Neutrophil (primary cell): ENCODE results near the gene SLC39A11.

Source experiments
- H3K27ac ChIP-seq: fragments of 200-600 bp; sonication (generic); 2 replicates; pipeline ENCODE4 v1.5.1; 2016; ENCODE audit warnings: mild to moderate bottlenecking, moderate library complexity
- H3K27me3 ChIP-seq: fragments of 200-600 bp; sonication (generic); 2 replicates; pipeline ENCODE4 v1.6.0; 2016; ENCODE audit warnings: mild to moderate bottlenecking
- H3K36me3 ChIP-seq: fragments of 200-600 bp; sonication (generic); 2 replicates; pipeline ENCODE4 v1.5.1; 2017
- H3K4me1 ChIP-seq, 2 experiments: fragments of 200-600 bp in 1 of 2; sonication (generic) in 1 of 2; 1 replicate in 1 of 2; 2 replicates in 1 of 2; pipeline versions ENCODE4 v1.5.1 to v1.6.1; 2013 to 2016; ENCODE audit warnings: low read depth in 1 of 2, low read length in 1 of 2, mild to moderate bottlenecking in 1 of 2, moderate library complexity in 1 of 2; ENCODE audit not compliant: control insufficient read depth in 1 of 2, insufficient read depth in 1 of 2
- H3K4me3 ChIP-seq, 2 experiments: fragments of 200-600 bp in 1 of 2; sonication (generic) in 1 of 2; 1 replicate in 1 of 2; 2 replicates in 1 of 2; pipeline ENCODE4 v1.5.1; 2013 to 2016; ENCODE audit warnings: low read depth in 1 of 2, low read length in 1 of 2, mild to moderate bottlenecking in 1 of 2, moderate library complexity in 1 of 2
- H3K9me3 ChIP-seq: fragments of 200-600 bp; sonication (generic); 2 replicates; pipeline ENCODE4 v1.5.1; 2016
- CTCF ChIP-seq: fragments of 200-600 bp; sonication (generic); IDR thresholded peaks from 2 replicates; pipeline ENCODE4 v1.5.1; 2016; ENCODE audit warnings: antibody characterized with exemption

Gene SLC39A11

GRCh38 chr17:72876413-72876812, 216.1 kb downstream of the SLC39A11 start:
- no peak for TF ChIP-seq CTCF
- Histone ChIP-seq H3K27ac (no peak overlapping the region), H3K36me3 (peaks cover 8% of the 10 kb centered on the region), H3K27me3 (no peaks in the 10 kb centered on the region), H3K4me3 (no peak overlapping the region), H3K9me3 (peaks cover 17% of the 10 kb centered on the region), H3K4me1 (no peaks in the 10 kb centered on the region)

GRCh38 chr17:72875361-72875760, 217.1 kb downstream of the SLC39A11 start:
- no peak overlapping the region for H3K4me3 ChIP-seq
- H3K27me3 ChIP-seq, result no peaks in the 10 kb centered on the region
- no peak overlapping the region for H3K27ac ChIP-seq
- no peaks in the 10 kb centered on the region for H3K4me1 ChIP-seq
- H3K36me3 ChIP-seq, result peaks cover 8% of the 10 kb centered on the region
- peaks cover 17% of the 10 kb centered on the region for H3K9me3 ChIP-seq
- no peak for TF ChIP-seq CTCF

- Histone ChIP-seq H3K27ac (no peak overlapping the region), H3K27me3 (no peaks in the 10 kb centered on the region), H3K36me3 (peaks cover 8% of the 10 kb centered on the region), H3K4me3 (no peak overlapping the region), H3K4me1 (no peaks in the 10 kb centered on the region), H3K9me3 (peaks cover 16% of the 10 kb centered on the region)
- no peak for TF ChIP-seq CTCF
Measured at GRCh38 chr17:72872396-72872795, 220.1 kb downstream of the SLC39A11 start.

- no peaks in the 10 kb centered on the region for H3K9me3 ChIP-seq
- no peak overlapping the region for H3K4me3 ChIP-seq
- no peaks in the 10 kb centered on the region for H3K4me1 ChIP-seq
- no peak for TF ChIP-seq CTCF
- H3K36me3 ChIP-seq, result peaks cover 8% of the 10 kb centered on the region
- H3K27ac ChIP-seq, result no peak overlapping the region
- no peaks in the 10 kb centered on the region for H3K27me3 ChIP-seq
Measured at GRCh38 chr17:72870367-72870985, 222.0 kb downstream of the SLC39A11 start.

GRCh38 chr17:72869630-72870029, 222.9 kb downstream of the SLC39A11 start:
- no peaks in the 10 kb centered on the region for H3K4me1 ChIP-seq
- H3K9me3 ChIP-seq, result no peaks in the 10 kb centered on the region
- H3K36me3 ChIP-seq, result peaks cover 8% of the 10 kb centered on the region
- no peak overlapping the region for H3K27ac ChIP-seq
- no peak overlapping the region for H3K4me3 ChIP-seq
- TF ChIP-seq CTCF, result no peak
- H3K27me3 ChIP-seq, result no peaks in the 10 kb centered on the region
